GM12878 (cell line): ENCODE results near the gene SMCO4. TPM values are rescaled to one million over a fixed set of nuclear protein-coding genes. Genes with fewer than 3 reads are reported as not detected.

Source experiments
- ATAC-seq: fragments of 200-7000 bp; cut with Tn5 transposase; 3 replicates; pipeline ENCODE4 v1.9.1; 2020; ENCODE audit warnings: mild to moderate bottlenecking, moderate library complexity
- BruUV-seq: library from RNA; stranded (reverse); fragments of 400-500 nt; replicated peaks from 2 replicates; lab custom pipeline; 2021; lab: Mats Ljungman, UMichigan
- CTCF ChIA-PET: fragments of 300-600 bp; sonication (Branson Sonifier 250); formaldehyde crosslinking; extraction: SDS; loops from one replicate; lab custom pipeline; 2021; ENCODE audit warnings: inconsistent platforms; lab: Yijun Ruan, JAX
- POLR2A ChIA-PET: fragments of 350-600 bp; formaldehyde crosslinking; extraction: SDS; loops from one replicate; lab custom pipeline; 2021; ENCODE audit warnings: inconsistent platforms; lab: Charles Lee
- RAD21 ChIA-PET: fragments of 300-600 bp; sonication (Branson Sonifier 250); formaldehyde crosslinking; loops from one replicate; lab custom pipeline; 2023; ENCODE audit warnings: antibody characterized with exemption; ENCODE audit not compliant: unreplicated experiment; lab: Charles Lee
- SMC1A ChIA-PET: fragments of 300-600 bp; sonication (Branson Sonifier 250); formaldehyde crosslinking; loops from one replicate; lab custom pipeline; 2023; ENCODE audit not compliant: unreplicated experiment, uncharacterized antibody; lab: Charles Lee
- DNase-seq: peaks from one replicate; pipeline ENCODE4 v3.0.0-alpha.2; 2011; ENCODE audit warnings: low read depth, low spot score
- FAIRE-seq: peaks from 3 replicates; lab custom pipeline; 2011; peaks lifted over from hg19 to GRCh38; lab: Jason Lieb, UNC
- H2AFZ ChIP-seq: 2 replicates; pipeline ENCODE4 v1.6.0; 2011; ENCODE audit warnings: low read depth, low read length, control low read depth; ENCODE audit not compliant: control insufficient read depth
- H3K27ac ChIP-seq: 2 replicates; pipeline ENCODE4 v1.5.1; 2011; ENCODE audit warnings: control low read depth; ENCODE audit not compliant: control insufficient read depth, insufficient read depth
- H3K27me3 ChIP-seq, 2 experiments: replicated peaks in 1 of 2; 2 replicates each; pipeline versions ENCODE4 v1.6.0 to v1.6.1; 2011; ENCODE audit warnings: low read length in 1 of 2; ENCODE audit not compliant: control insufficient read depth in 2 of 2, insufficient read depth in 2 of 2
- H3K36me3 ChIP-seq, 2 experiments: 2 replicates each; pipeline ENCODE4 v1.5.1; 2011; ENCODE audit warnings: low read length in 1 of 2; ENCODE audit not compliant: control insufficient read depth in 2 of 2, insufficient read depth in 2 of 2
- H3K4me1 ChIP-seq: 2 replicates; pipeline ENCODE4 v1.6.1; 2011; ENCODE audit warnings: mild to moderate bottlenecking, low read length, moderate library complexity, mixed read lengths; ENCODE audit not compliant: control insufficient read depth, insufficient read depth
- H3K4me2 ChIP-seq: 2 replicates; pipeline ENCODE4 v1.6.0; 2011; ENCODE audit warnings: control low read depth; ENCODE audit not compliant: control insufficient read depth, insufficient read depth
- H3K4me3 ChIP-seq: fragments of 200-600 bp; sonication (generic); 2 replicates; pipeline ENCODE4 v1.5.1; 2016
- H3K79me2 ChIP-seq: 2 replicates; pipeline ENCODE4 v1.6.0; 2011; ENCODE audit warnings: low read length; ENCODE audit not compliant: control insufficient read depth, insufficient read depth
- H3K9ac ChIP-seq: 2 replicates; pipeline ENCODE4 v1.8.0; 2011; ENCODE audit warnings: low read length, control low read depth, mixed read lengths; ENCODE audit not compliant: control insufficient read depth, insufficient read depth
- H3K9me3 ChIP-seq: replicated peaks from 3 replicates; pipeline ENCODE4 v1.5.1; 2011; ENCODE audit warnings: mild to moderate bottlenecking, low read length; ENCODE audit not compliant: control insufficient read depth, insufficient read depth
- H4K20me1 ChIP-seq: 2 replicates; pipeline ENCODE4 v1.6.0; 2011; ENCODE audit not compliant: control insufficient read depth, insufficient read depth
- E4F1 ChIP-seq: fragments of 450-650 bp; IDR thresholded peaks from 2 replicates; pipeline ENCODE4 v1.6.1; 2018; ENCODE audit warnings: borderline replicate concordance, mild to moderate bottlenecking; ENCODE audit not compliant: partially characterized antibody
- HDAC2 ChIP-seq: fragments of 200-600 bp; sonication (generic); IDR thresholded peaks from 2 replicates; pipeline ENCODE4 v1.6.1; 2017
- NFIC ChIP-seq: IDR thresholded peaks from 2 replicates; pipeline ENCODE4 v1.6.1; 2012; ENCODE audit warnings: low read depth, mild to moderate bottlenecking, inconsistent platforms, low read length, moderate library complexity
- NFXL1 ChIP-seq: fragments of 450-650 bp; IDR thresholded peaks from 2 replicates; pipeline ENCODE4 v1.6.1; 2017; ENCODE audit warnings: antibody characterized with exemption, mild to moderate bottlenecking, borderline replicate concordance
- RELA ChIP-seq: fragments of 450-650 bp; IDR thresholded peaks from 2 replicates; pipeline ENCODE4 v1.8.0; 2014; ENCODE audit warnings: borderline replicate concordance; ENCODE audit not compliant: partially characterized antibody
- REST ChIP-seq: IDR thresholded peaks from 2 replicates; pipeline ENCODE4 v1.6.1; 2012; ENCODE audit warnings: mild to moderate bottlenecking, low read depth, low read length
- RUNX3 ChIP-seq: IDR thresholded peaks from 2 replicates; pipeline ENCODE4 v1.6.1; 2012; ENCODE audit warnings: low read length, inconsistent platforms
- SMAD5 ChIP-seq: IDR thresholded peaks from 2 replicates; pipeline ENCODE4 v1.6.1; 2016; ENCODE audit warnings: antibody characterized with exemption, low read depth
- STAT1 ChIP-seq: fragments of 450-650 bp; conservative IDR thresholded peaks from 2 replicates; pipeline ENCODE4 v1.6.1; 2014; ENCODE audit warnings: antibody characterized with exemption, mild to moderate bottlenecking
- STAT3 ChIP-seq: IDR thresholded peaks from 2 replicates; pipeline ENCODE4 v1.6.1; 2011; ENCODE audit warnings: low read depth, low read length, improper control_type of control experiment
- SUZ12 ChIP-seq: fragments of 200-600 bp; sonication (generic); IDR thresholded peaks from one replicate; pipeline ENCODE4 v1.6.1; 2018; ENCODE audit warnings: antibody characterized with exemption, mild to moderate bottlenecking; ENCODE audit not compliant: unreplicated experiment
- ZNF217 ChIP-seq: fragments of 450-650 bp; IDR thresholded peaks from 2 replicates; pipeline ENCODE4 v1.6.1; 2017; ENCODE audit warnings: antibody characterized with exemption, mild to moderate bottlenecking
- ZNF274 ChIP-seq: IDR thresholded peaks from one replicate; pipeline ENCODE4 v1.8.0; 2011; ENCODE audit not compliant: insufficient read length, insufficient read depth
- WGBS: methylation state at CpG from one replicate; pipeline ENCODE4 v1.1.6; 2016; ENCODE audit warnings: low lambda C conversion rate; ENCODE audit not compliant: insufficient replicate concordance, insufficient coverage; ENCODE audit errors: missing lambda C conversion rate; 5-methylcytosine and 5-hydroxymethylcytosine counted together
- in situ Hi-C: fragments of 300-500 bp; cut with MboI; formaldehyde crosslinking; loops from 9 replicates; pipeline ENCODE4 v1.14.3; 2018; ENCODE audit warnings: mixed read lengths
- intact Hi-C: fragments of 100-400 bp; cut with micrococcal nuclease; formaldehyde crosslinking; loops from one replicate; pipeline ENCODE4 v1.14.2; 2022; ENCODE audit not compliant: unreplicated experiment
- polyA plus RNA-seq, 11 experiments: library from polyadenylated mRNA; depleted of rRNA in 4 of 11; unstranded in 6 of 11; stranded (reverse) in 5 of 11; fragments of >200 nt; fragmentation: Nextera tagmentation in 4 of 11; fragmentation: Illumina TruSeq in 1 of 11; extraction: Ambion mirVana in 4 of 11; extraction: Trizol in 1 of 11; gene quantifications; 1 replicate in 1 of 11; 2 replicates in 10 of 11; pipeline versions ENCODE4 v1.2.1 to v1.2.3, GENCODE V29; 2011 to 2016; ENCODE audit warnings: inconsistent platforms in 2 of 11, missing spikeins in 2 of 11, low read depth in 1 of 11
- total RNA-seq, 4 experiments: library from RNA; depleted of rRNA in 3 of 4; stranded (reverse); fragments of >200 nt in 3 of 4; fragmentation: Illumina TruSeq in 1 of 4; extraction: Trizol in 1 of 4; gene quantifications; 2 replicates each; pipeline versions ENCODE4 v1.2.1 to v1.2.3, GENCODE V29; 2013 to 2021
- TF ChIP-seq, protein P1 (sequence below): fragments of 450-650 bp; conservative IDR thresholded peaks from 2 replicates; pipeline ENCODE4 v1.6.1; 2017; ENCODE audit warnings: mild to moderate bottlenecking, moderate library complexity
- TF ChIP-seq, protein P2 (sequence below): IDR thresholded peaks from 2 replicates; pipeline ENCODE4 v1.6.1; 2011; ENCODE audit warnings: borderline replicate concordance, low read depth, mild to moderate bottlenecking, moderate library complexity, low read length; ENCODE audit not compliant: insufficient read depth, poor library complexity, severe bottlenecking

The SMCO4 gene
- total and polyA plus RNA-seq, 10 of the 15 experiments (the other 5 are each of a cell fraction or from before 2014, with no cell fraction given) = 3.6 to 59.9 (median 27.9) TPM

GRCh38 chr11:93547028-93547427 is 3.8 kb upstream of the SMCO4 start:
- peaks cover 7% of the 10 kb centered on the region for H3K4me1 ChIP-seq
- no peaks in the 10 kb centered on the region for H3K9me3 ChIP-seq
- SMC1A ChIA-PET = interaction anchor here (0.9 to 3.4 kb wide), 9 partner anchors 12 to 312 kb away, joined by 3 to 24 read pairs (median 4); no protein-coding TSS in a partner anchor
- RAD21 ChIA-PET = interaction anchor here (0.6 to 2.7 kb wide), 5 partner anchors 15 to 312 kb away, joined by 3 to 10 read pairs (median 3); no protein-coding TSS in a partner anchor
- no peak overlapping the region for H3K27ac ChIP-seq
- H2AFZ ChIP-seq = no peak overlapping the region
- H3K36me3 ChIP-seq = no peaks in the 10 kb centered on the region
- H3K9ac ChIP-seq = no peak overlapping the region
- ATAC-seq (no peak), FAIRE-seq (no peak), DNase-seq (no peak)
- peaks cover 6% of the 10 kb centered on the region for H3K79me2 ChIP-seq
- intact Hi-C loops = no loop called here
- CTCF ChIA-PET = interaction anchor here (0.8 to 3.9 kb wide), 3 partner anchors 11 to 312 kb away, joined by 3 to 22 read pairs (median 18); no protein-coding TSS in a partner anchor
- POLR2A ChIA-PET = no interaction called here
- H3K4me2 ChIP-seq = no peak overlapping the region
- no peaks in the 10 kb centered on the region for H4K20me1 ChIP-seq
- 42% methylated on average over 2 of the region's 2 CpGs for WGBS
- H3K27me3 ChIP-seq = no peaks in the 10 kb centered on the region
- in situ Hi-C loops = no loop called here
- H3K4me3 ChIP-seq = no peak overlapping the region
- BruUV-seq = no TSS peak
- TF ChIP-seq, protein P1, sequence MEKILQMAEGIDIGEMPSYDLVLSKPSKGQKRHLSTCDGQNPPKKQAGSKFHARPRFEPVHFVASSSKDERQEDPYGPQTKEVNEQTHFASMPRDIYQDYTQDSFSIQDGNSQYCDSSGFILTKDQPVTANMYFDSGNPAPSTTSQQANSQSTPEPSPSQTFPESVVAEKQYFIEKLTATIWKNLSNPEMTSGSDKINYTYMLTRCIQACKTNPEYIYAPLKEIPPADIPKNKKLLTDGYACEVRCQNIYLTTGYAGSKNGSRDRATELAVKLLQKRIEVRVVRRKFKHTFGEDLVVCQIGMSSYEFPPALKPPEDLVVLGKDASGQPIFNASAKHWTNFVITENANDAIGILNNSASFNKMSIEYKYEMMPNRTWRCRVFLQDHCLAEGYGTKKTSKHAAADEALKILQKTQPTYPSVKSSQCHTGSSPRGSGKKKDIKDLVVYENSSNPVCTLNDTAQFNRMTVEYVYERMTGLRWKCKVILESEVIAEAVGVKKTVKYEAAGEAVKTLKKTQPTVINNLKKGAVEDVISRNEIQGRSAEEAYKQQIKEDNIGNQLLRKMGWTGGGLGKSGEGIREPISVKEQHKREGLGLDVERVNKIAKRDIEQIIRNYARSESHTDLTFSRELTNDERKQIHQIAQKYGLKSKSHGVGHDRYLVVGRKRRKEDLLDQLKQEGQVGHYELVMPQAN = no peak
- no peak for TF ChIP-seq RELA
- no peak for TF ChIP-seq NFIC
- TF ChIP-seq ZNF217 = no peak
- no peak for TF ChIP-seq STAT1
- no peak for TF ChIP-seq RUNX3
- TF ChIP-seq, protein P2, sequence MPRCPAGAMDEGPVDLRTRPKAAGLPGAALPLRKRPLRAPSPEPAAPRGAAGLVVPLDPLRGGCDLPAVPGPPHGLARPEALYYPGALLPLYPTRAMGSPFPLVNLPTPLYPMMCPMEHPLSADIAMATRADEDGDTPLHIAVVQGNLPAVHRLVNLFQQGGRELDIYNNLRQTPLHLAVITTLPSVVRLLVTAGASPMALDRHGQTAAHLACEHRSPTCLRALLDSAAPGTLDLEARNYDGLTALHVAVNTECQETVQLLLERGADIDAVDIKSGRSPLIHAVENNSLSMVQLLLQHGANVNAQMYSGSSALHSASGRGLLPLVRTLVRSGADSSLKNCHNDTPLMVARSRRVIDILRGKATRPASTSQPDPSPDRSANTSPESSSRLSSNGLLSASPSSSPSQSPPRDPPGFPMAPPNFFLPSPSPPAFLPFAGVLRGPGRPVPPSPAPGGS = no peak
- no peak for TF ChIP-seq STAT3
- TF ChIP-seq NFXL1 = no peak
- TF ChIP-seq E4F1 = no peak
- TF ChIP-seq SUZ12 = no peak
- TF ChIP-seq SMAD5 = no peak
- TF ChIP-seq HDAC2 = no peak
- no peak for TF ChIP-seq REST
- TF ChIP-seq ZNF274 = no peak
